HFF-Myc (cell line): ENCODE results near the gene ZNF335.
"Not testable (repeated sequence)": the region's sequence is repeated elsewhere in the genome, so short reads cannot be mapped to it uniquely, and the experiment has no call there.

Source experiments
- DNase-seq: peaks from one replicate; pipeline ENCODE4 v3.0.0-alpha.2; 2011; ENCODE audit warnings: low read depth; ENCODE audit errors: extremely low read depth
- H3K4me3 ChIP-seq: replicated peaks from 2 replicates; pipeline ENCODE4 v1.5.1; 2011; ENCODE audit warnings: low read depth, mild to moderate bottlenecking, control low read depth, low read length
- TF ChIP-seq, protein P1 (sequence below): IDR thresholded peaks from 2 replicates; pipeline ENCODE4 v1.5.1; 2012; ENCODE audit warnings: mild to moderate bottlenecking, low read depth, low read length, control low read depth; ENCODE audit errors: missing control alignments

ZNF335 gene

DNA sequence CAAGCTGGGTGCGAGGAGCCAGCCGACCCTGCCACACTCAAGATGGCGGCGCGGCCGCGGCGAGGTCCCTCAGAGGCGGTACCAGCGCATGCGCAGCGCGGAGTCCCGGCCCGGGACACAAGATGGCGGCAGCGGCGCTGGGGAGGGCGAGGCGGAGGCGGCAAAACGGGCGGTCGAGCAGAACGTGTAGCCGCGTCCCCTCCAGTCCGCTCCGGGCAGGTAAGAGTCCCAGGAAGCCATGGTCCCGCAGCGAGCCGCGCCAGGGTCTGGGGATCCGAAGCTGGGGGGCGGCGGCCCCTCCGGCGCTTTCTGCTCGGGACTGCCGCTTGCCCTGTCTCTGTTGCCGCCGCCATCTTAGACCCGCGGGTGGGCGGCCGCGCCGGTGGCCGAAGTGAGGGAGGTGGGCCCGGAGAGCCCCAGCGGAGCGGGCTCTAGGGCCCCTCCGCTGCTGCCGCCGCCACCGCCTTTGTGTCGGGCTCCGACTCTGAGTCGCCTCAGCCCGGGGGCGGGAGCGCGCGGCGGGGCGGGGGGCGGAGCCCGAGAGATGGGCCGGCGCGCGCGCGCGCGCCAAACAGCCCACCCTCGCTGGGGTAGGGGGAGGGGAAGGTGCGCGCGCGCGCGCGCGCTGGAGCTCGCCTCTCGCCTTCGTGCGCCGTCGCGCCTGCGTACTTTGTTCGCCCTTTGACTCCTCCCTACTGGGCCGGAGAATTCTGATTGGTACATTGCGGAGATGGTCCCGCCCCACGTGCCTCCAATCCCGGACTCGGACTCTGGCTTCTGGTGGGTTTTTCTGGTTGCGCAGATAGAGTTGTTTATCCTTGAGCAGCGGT lies 37.2 kb downstream of the ZNF335 start, which contains the start of gene PCIF1:
PCIF1 (plus strand) TSS at position 98 of the 830 bp plus-strand sequence. CDS start 4,317 bp downstream, outside the sequence.
- TF ChIP-seq, protein P1, sequence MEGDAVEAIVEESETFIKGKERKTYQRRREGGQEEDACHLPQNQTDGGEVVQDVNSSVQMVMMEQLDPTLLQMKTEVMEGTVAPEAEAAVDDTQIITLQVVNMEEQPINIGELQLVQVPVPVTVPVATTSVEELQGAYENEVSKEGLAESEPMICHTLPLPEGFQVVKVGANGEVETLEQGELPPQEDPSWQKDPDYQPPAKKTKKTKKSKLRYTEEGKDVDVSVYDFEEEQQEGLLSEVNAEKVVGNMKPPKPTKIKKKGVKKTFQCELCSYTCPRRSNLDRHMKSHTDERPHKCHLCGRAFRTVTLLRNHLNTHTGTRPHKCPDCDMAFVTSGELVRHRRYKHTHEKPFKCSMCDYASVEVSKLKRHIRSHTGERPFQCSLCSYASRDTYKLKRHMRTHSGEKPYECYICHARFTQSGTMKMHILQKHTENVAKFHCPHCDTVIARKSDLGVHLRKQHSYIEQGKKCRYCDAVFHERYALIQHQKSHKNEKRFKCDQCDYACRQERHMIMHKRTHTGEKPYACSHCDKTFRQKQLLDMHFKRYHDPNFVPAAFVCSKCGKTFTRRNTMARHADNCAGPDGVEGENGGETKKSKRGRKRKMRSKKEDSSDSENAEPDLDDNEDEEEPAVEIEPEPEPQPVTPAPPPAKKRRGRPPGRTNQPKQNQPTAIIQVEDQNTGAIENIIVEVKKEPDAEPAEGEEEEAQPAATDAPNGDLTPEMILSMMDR: no peak
- DNase-seq: peak; percentile 95
- peak within 1 kb of the TSS; percentile 75 for H3K4me3 ChIP-seq

GRCh38 chr20:45934046-45934585 lies 37.9 kb downstream of the ZNF335 start:
- peak overlapping the region; percentile 75 for H3K4me3 ChIP-seq
- DNase-seq: no peak
- TF ChIP-seq, protein P1: no peak

DNA sequence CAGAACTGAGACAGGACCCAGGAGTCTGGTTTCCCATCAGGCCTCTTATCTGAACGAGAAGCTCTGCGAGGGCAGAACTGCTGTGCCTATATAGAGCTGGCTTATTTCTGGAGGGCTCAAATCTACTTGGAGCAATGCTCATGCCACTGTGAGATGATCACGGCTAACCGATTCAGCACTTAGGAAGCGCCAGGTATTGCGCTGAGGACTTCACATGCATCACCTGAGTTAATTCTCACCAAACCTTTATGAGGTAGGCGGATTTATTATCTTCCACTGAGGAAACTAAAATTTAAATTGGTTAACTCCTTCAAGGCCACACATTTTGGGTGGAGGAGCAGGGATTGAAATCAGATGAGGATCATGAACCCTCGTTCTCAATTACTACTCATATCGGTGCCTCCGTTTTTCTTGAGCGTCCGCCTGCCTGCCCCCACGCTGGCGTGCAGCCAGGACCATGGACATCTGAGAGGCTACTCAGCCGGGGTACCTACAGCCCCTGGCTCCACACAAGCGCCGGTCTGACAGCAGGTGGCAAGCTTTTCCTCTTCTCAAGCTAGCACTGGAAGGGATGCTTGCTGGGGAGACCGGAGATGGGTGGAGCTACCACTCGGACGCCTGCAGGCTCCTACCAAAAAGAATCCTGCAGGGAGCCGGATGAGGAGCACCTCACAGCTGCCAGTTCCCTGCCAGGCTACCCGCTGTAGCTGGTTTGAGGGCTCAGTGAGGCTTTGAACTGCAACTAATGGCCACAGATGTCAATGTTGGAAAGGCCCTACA lies 38.5 kb downstream of the ZNF335 start:
- TF ChIP-seq, protein P1: peak; percentile 23
- DNase-seq: no peak
- H3K4me3 ChIP-seq: peak overlapping the region; percentile 75

- not testable (repeated sequence) for DNase-seq, H3K4me3 ChIP-seq
Measured at GRCh38 chr20:45931680-45932079, 40.3 kb downstream of the ZNF335 start.

GRCh38 chr20:45927071-45927878 lies 44.7 kb downstream of the ZNF335 start:
- TF ChIP-seq, protein P1: no peak
- H3K4me3 ChIP-seq: no peak overlapping the region
- DNase-seq: no peak

DNA sequence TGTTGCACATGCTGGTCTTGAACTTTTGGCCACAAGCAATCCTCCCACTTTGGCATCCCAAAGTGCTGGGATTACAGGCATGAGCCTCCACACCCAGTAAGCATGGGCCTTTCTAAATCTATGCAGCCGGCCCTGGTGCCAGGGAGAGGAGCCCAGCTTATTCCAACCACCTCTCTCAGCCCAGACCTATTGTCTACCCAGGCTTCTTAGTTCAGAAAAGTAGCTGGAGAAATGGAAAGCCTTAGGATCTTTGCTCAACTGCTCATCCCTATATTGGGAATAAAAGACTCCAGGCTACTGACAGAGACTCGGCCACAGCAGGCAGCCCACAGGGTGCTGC lies 45.3 kb downstream of the ZNF335 start:
- H3K4me3 ChIP-seq: no peak overlapping the region
- no peak for DNase-seq
- TF ChIP-seq, protein P1: no peak
